ENCODE data around the gene PDGFB.

DNA sequence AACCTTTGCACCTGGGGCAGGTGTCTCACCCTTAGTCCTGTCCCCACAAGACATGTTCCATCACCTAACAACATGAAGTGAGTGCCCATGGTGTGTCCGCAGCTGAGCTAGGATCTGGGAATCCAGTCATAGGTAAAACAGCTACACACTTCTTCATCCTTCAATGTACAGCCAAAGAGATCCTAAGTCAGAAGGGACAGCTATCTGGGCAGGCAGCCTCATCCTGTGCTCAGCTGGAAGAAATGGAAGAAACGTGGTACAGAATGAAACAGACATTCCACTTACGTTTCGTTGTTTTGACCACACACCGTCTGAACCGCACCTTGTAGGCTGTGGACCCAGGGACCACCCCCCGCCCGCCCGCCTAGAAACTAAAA is 30.8 kb downstream of the PDGFB start:
- TF ChIP-seq, protein P1, sequence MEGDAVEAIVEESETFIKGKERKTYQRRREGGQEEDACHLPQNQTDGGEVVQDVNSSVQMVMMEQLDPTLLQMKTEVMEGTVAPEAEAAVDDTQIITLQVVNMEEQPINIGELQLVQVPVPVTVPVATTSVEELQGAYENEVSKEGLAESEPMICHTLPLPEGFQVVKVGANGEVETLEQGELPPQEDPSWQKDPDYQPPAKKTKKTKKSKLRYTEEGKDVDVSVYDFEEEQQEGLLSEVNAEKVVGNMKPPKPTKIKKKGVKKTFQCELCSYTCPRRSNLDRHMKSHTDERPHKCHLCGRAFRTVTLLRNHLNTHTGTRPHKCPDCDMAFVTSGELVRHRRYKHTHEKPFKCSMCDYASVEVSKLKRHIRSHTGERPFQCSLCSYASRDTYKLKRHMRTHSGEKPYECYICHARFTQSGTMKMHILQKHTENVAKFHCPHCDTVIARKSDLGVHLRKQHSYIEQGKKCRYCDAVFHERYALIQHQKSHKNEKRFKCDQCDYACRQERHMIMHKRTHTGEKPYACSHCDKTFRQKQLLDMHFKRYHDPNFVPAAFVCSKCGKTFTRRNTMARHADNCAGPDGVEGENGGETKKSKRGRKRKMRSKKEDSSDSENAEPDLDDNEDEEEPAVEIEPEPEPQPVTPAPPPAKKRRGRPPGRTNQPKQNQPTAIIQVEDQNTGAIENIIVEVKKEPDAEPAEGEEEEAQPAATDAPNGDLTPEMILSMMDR (IDR thresholded peaks at IDR 0.05): no peak
- TF ChIP-seq POLR2A (IDR thresholded peaks at IDR 0.05): no peak

Data from vagina (tissue), 2 donors.